ENCODE results near the gene EFNB2. TPM values are rescaled to one million over a fixed set of nuclear protein-coding genes. Genes with fewer than 3 reads are reported as not detected.

The EFNB2 gene
- total RNA-seq, 2 donors from 2014 or later = 4.6 to 6.7 TPM

- ATAC-seq (peak; percentile 33), DNase-seq (peak in 1 of 4 donors; percentile 21)
- H3K27me3 ChIP-seq = no peaks in the 10 kb centered on the region
- intact Hi-C loops (cut with DNase I) = no loop called here
- TF ChIP-seq POLR2A (IDR thresholded peaks at IDR 0.05) (no peak), CTCF (IDR thresholded peaks at IDR 0.05) (no peak)
- no peaks in the 10 kb centered on the region for H3K9me3 ChIP-seq
- WGBS, 2 donors = 67 to 77% methylated on average over 6 of the region's 6 CpGs
- no peak overlapping the region for H3K4me3 ChIP-seq
- H3K4me1 ChIP-seq = peaks cover 58% of the 10 kb centered on the region
- H3K27ac ChIP-seq = peak overlapping the region in 1 of 4 donors; percentile 17
- no peaks in the 10 kb centered on the region for H3K36me3 ChIP-seq (replicated peaks in 1 of 2; ENCODE audit: insufficient read depth in 1 of 2, low read depth in 2 of 2)
Observed at GRCh38 chr13:106561551-106562170, 26.2 kb upstream of the EFNB2 start.

- Histone ChIP-seq H3K36me3 (replicated peaks in 1 of 2; ENCODE audit: insufficient read depth in 1 of 2, low read depth in 2 of 2) (peaks cover 0 to 3% of the 10 kb centered on the region in 2 donors), H3K4me1 (peaks cover 51% of the 10 kb centered on the region), H3K4me3 (no peak overlapping the region), H3K27me3 (no peaks in the 10 kb centered on the region), H3K27ac (no peak overlapping the region), H3K9me3 (no peaks in the 10 kb centered on the region)
- no peak for ATAC-seq
- 79 to 85% methylated on average over 1 of the region's 1 CpG for WGBS, 2 donors
- TF ChIP-seq CTCF (IDR thresholded peaks at IDR 0.05) = no peak
- TF ChIP-seq POLR2A (IDR thresholded peaks at IDR 0.05) = no peak
- DNase-seq = no peak
- intact Hi-C loops (cut with DNase I) = no loop called here
Observed at GRCh38 chr13:106560821-106561220, 25.4 kb upstream of the EFNB2 start.

- intact Hi-C loops (cut with DNase I) = no loop called here
- ATAC-seq (no peak), DNase-seq (no peak)
- Histone ChIP-seq H3K9me3 (no peaks in the 10 kb centered on the region), H3K27ac (no peak overlapping the region), H3K27me3 (no peaks in the 10 kb centered on the region), H3K4me3 (no peak overlapping the region), H3K36me3 (replicated peaks in 1 of 2; ENCODE audit: insufficient read depth in 1 of 2, low read depth in 2 of 2) (peaks cover 0 to 3% of the 10 kb centered on the region in 2 donors), H3K4me1 (peaks cover 34% of the 10 kb centered on the region)
- TF ChIP-seq CTCF (IDR thresholded peaks at IDR 0.05) (no peak), POLR2A (IDR thresholded peaks at IDR 0.05) (no peak)
Observed at GRCh38 chr13:106558527-106558926, 23.1 kb upstream of the EFNB2 start.

- H3K36me3 ChIP-seq (replicated peaks in 1 of 2; ENCODE audit: insufficient read depth in 1 of 2, low read depth in 2 of 2) = peaks cover 0 to 3% of the 10 kb centered on the region in 2 donors
- no peaks in the 10 kb centered on the region for H3K9me3 ChIP-seq
- ATAC-seq (no peak), DNase-seq (no peak)
- H3K4me3 ChIP-seq = no peak overlapping the region
- intact Hi-C loops (cut with DNase I) = no loop called here
- peaks cover 12% of the 10 kb centered on the region for H3K4me1 ChIP-seq
- no peaks in the 10 kb centered on the region for H3K27me3 ChIP-seq
- 92% methylated on average over 4 of the region's 4 CpGs for WGBS, 2 donors
- TF ChIP-seq CTCF (IDR thresholded peaks at IDR 0.05) (no peak), POLR2A (IDR thresholded peaks at IDR 0.05) (no peak)
- H3K27ac ChIP-seq = no peak overlapping the region
Observed at GRCh38 chr13:106555631-106556328, 20.3 kb upstream of the EFNB2 start.

GRCh38 chr13:106551751-106552150 is 16.3 kb upstream of the EFNB2 start:
- Histone ChIP-seq H3K27ac (no peak overlapping the region), H3K4me1 (no peaks in the 10 kb centered on the region), H3K36me3 (replicated peaks in 1 of 2; ENCODE audit: insufficient read depth in 1 of 2, low read depth in 2 of 2) (peaks cover 0 to 3% of the 10 kb centered on the region in 2 donors), H3K9me3 (no peaks in the 10 kb centered on the region), H3K4me3 (no peak overlapping the region), H3K27me3 (no peaks in the 10 kb centered on the region)
- WGBS, 2 donors = 92 to 93% methylated on average over 3 of the region's 3 CpGs
- intact Hi-C loops (cut with DNase I) = no loop called here
- no peak for TF ChIP-seq CTCF (IDR thresholded peaks at IDR 0.05)
- no peak for TF ChIP-seq POLR2A (IDR thresholded peaks at IDR 0.05)
- DNase-seq (no peak), ATAC-seq (no peak)

All from body of pancreas (tissue), 4 donors.